Nephron (organoid): ENCODE results near the gene KANSL1.

Experiments
- H3K27ac Mint-ChIP-seq, 3 experiments: 2 replicates each; pipeline ENCODE4 v1.8.0; 2020; ENCODE audit warnings: mixed read lengths in 3 of 3, mild to moderate bottlenecking in 2 of 3, moderate library complexity in 1 of 3
- H3K27me3 Mint-ChIP-seq: 2 replicates; pipeline ENCODE4 v1.8.0; 2021; ENCODE audit warnings: low read depth, mild to moderate bottlenecking, moderate library complexity, mixed read lengths
- H3K36me3 Mint-ChIP-seq: 2 replicates; pipeline ENCODE4 v1.8.0; 2020; ENCODE audit warnings: low read depth, mixed read lengths
- H3K4me1 Mint-ChIP-seq: 2 replicates; pipeline ENCODE4 v1.8.0; 2020; ENCODE audit warnings: mixed read lengths
- H3K4me3 Mint-ChIP-seq, 3 experiments: 2 replicates each; pipeline ENCODE4 v1.8.0; 2020; ENCODE audit warnings: mild to moderate bottlenecking in 3 of 3, mixed read lengths in 3 of 3, moderate library complexity in 2 of 3
- H3K9me3 Mint-ChIP-seq: 2 replicates; pipeline ENCODE4 v1.8.0; 2020; ENCODE audit warnings: mixed read lengths
- CTCF ChIP-seq, 3 experiments: fragments of 200-600 bp; sonication (generic); IDR thresholded peaks; one replicate each; pipeline ENCODE4 v1.5.0; 2021; ENCODE audit warnings: antibody characterized with exemption in 3 of 3; ENCODE audit not compliant: unreplicated experiment in 3 of 3

The KANSL1 gene

GRCh38 chr17:45987706-45988105 lies 205.5 kb downstream of the KANSL1 start:
- H3K4me3 Mint-ChIP-seq: no peak overlapping the region
- no peaks in the 10 kb centered on the region for H3K36me3 Mint-ChIP-seq
- peaks cover 3% of the 10 kb centered on the region for H3K9me3 Mint-ChIP-seq
- no peaks in the 10 kb centered on the region for H3K4me1 Mint-ChIP-seq
- H3K27me3 Mint-ChIP-seq: peaks cover 10% of the 10 kb centered on the region
- TF ChIP-seq CTCF (IDR thresholded peaks at IDR 0.05; ENCODE audit: unreplicated experiment in 3 of 3): no peak
- no peak overlapping the region for H3K27ac Mint-ChIP-seq

GRCh38 chr17:45986056-45986455 lies 207.2 kb downstream of the KANSL1 start:
- no peak overlapping the region for H3K27ac Mint-ChIP-seq
- peaks cover 16% of the 10 kb centered on the region for H3K27me3 Mint-ChIP-seq
- H3K4me3 Mint-ChIP-seq: no peak overlapping the region

GRCh38 chr17:45985447-45985846 lies 207.8 kb downstream of the KANSL1 start:
- no peak for TF ChIP-seq CTCF (IDR thresholded peaks at IDR 0.05; ENCODE audit: unreplicated experiment in 3 of 3)
- Mint-ChIP-seq H3K27me3 (peaks cover 17% of the 10 kb centered on the region), H3K36me3 (no peaks in the 10 kb centered on the region), H3K9me3 (peaks cover 3% of the 10 kb centered on the region), H3K4me1 (no peaks in the 10 kb centered on the region), H3K4me3 (no peak overlapping the region), H3K27ac (no peak overlapping the region)

More at GRCh38 chr17:45986056-45986455, 207.2 kb downstream of the KANSL1 start:
- H3K9me3 Mint-ChIP-seq: peaks cover 3% of the 10 kb centered on the region
- H3K4me1 Mint-ChIP-seq: no peaks in the 10 kb centered on the region
- H3K36me3 Mint-ChIP-seq: no peaks in the 10 kb centered on the region
- TF ChIP-seq CTCF (IDR thresholded peaks at IDR 0.05; ENCODE audit: unreplicated experiment in 3 of 3): no peak

- no peak for TF ChIP-seq CTCF (IDR thresholded peaks at IDR 0.05; ENCODE audit: unreplicated experiment in 3 of 3)
- Mint-ChIP-seq H3K9me3 (no peaks in the 10 kb centered on the region), H3K4me1 (no peaks in the 10 kb centered on the region), H3K27me3 (peaks cover 17% of the 10 kb centered on the region), H3K36me3 (no peaks in the 10 kb centered on the region), H3K4me3 (no peak overlapping the region), H3K27ac (no peak overlapping the region)
Measured at GRCh38 chr17:45984368-45984767, 208.9 kb downstream of the KANSL1 start.

- no peaks in the 10 kb centered on the region for H3K9me3 Mint-ChIP-seq
- peaks cover 17% of the 10 kb centered on the region for H3K27me3 Mint-ChIP-seq
Measured at GRCh38 chr17:45983614-45984310, 209.5 kb downstream of the KANSL1 start.

More at GRCh38 chr17:45983614-45984310, 209.5 kb downstream of the KANSL1 start:
- Mint-ChIP-seq H3K36me3 (no peaks in the 10 kb centered on the region), H3K4me3 (no peak overlapping the region), H3K27ac (no peak overlapping the region), H3K4me1 (no peaks in the 10 kb centered on the region)
- no peak for TF ChIP-seq CTCF (IDR thresholded peaks at IDR 0.05; ENCODE audit: unreplicated experiment in 3 of 3)
